Measurements from ENCODE around the gene RAPGEF6. TPM values are rescaled to one million over a fixed set of nuclear protein-coding genes. Genes with fewer than 3 reads are reported as not detected.
A peak's percentile ranks its signal among the peaks of the same experiment; 100 is the strongest.

Gene RAPGEF6
- total and polyA plus RNA-seq, 2 of the 4 experiments (the other 2 are of a cell fraction), result 5.8 to 18.8 TPM

- intact Hi-C loops (cut with micrococcal nuclease), result loop anchor here (2.0 kb wide), 1 partner anchor 41 kb away; no protein-coding TSS in a partner anchor
- Histone ChIP-seq H3K27me3 (ENCODE audit: control insufficient read depth, insufficient read depth, low read length) (no peaks in the 10 kb centered on the region), H3K4me3 (ENCODE audit: insufficient read depth, low read depth, low read length) (peak overlapping the region; percentile 66), H2AK5ac (ENCODE audit: low read depth, low read length) (no peak overlapping the region), H3K23ac (ENCODE audit: low read depth, low read length) (peak overlapping the region; percentile 52), H3K9ac (ENCODE audit: low read depth, low read length) (peak overlapping the region; percentile 73), H3K56ac (ENCODE audit: extremely low read depth, insufficient read depth, low read length) (peak overlapping the region; percentile 62; the same call in 1 of the 2 replicates), H3K27ac (ENCODE audit: insufficient read depth, low read length) (no peak overlapping the region; the same call in 1 of the 2 replicates), H2AFZ (replicated peaks; ENCODE audit: low read length, poor library complexity) (no peak overlapping the region), H2BK120ac (ENCODE audit: low read depth, low read length) (no peak overlapping the region), H4K8ac (ENCODE audit: low read depth in 2 of 2, low read length in 2 of 2) (no peak overlapping the region; a peak in 1 of 4 replicates), H3K36me3 (ENCODE audit: control insufficient read depth, insufficient read depth, low read length) (no peaks in the 10 kb centered on the region), H3K4me1 (ENCODE audit: control insufficient read depth, insufficient read depth, low read length) (peaks cover 5% of the 10 kb centered on the region), H2BK15ac (ENCODE audit: low read depth, low read length) (no peak overlapping the region), H2BK20ac (ENCODE audit: low read depth, low read length) (no peak overlapping the region), H3K9me1 (ENCODE audit: insufficient read depth, low read length) (peaks cover 5% of the 10 kb centered on the region), H2AK9ac (replicated peaks; ENCODE audit: low read depth, low read length, poor library complexity) (no peak overlapping the region), H3K14ac (replicated peaks; ENCODE audit: low read depth, low read length) (peak overlapping the region; percentile 57; the same call in 1 of the 2 replicates), H3K4ac (ENCODE audit: low read depth, low read length) (no peak overlapping the region; the same call in 1 of the 2 replicates), H3K4me2 (ENCODE audit: low read depth, low read length) (peak overlapping the region; percentile 78), H4K91ac (ENCODE audit: insufficient read depth, low read depth, low read length) (no peak overlapping the region; the same call in 1 of the 2 replicates), H3K9me3 (ENCODE audit: control insufficient read depth, insufficient read depth, low read length) (no peaks in the 10 kb centered on the region), H3K79me1 (ENCODE audit: low read depth in 1 of 2, low read length in 2 of 2) (peaks cover 2 to 44% of the 10 kb centered on the region in 2 experiments; a peak in 3 of 4 replicates), H4K5ac (ENCODE audit: low read depth, low read length) (no peak overlapping the region), H2BK5ac (ENCODE audit: low read depth, low read length, poor library complexity, severe bottlenecking) (peak overlapping the region; percentile 58), H3K18ac (ENCODE audit: low read depth, low read length) (no peak overlapping the region), H4K20me1 (ENCODE audit: insufficient read depth, low read length) (peaks cover 9% of the 10 kb centered on the region; the same call in 1 of the 2 replicates)
- ChIA-PET POLR2A (ENCODE audit: unreplicated experiment) (no interaction called here), CTCF (interaction anchor here (1.1 kb wide), 1 partner anchor 45 kb away, joined by 6 read pairs; no protein-coding TSS in a partner anchor)
- no peak for TF ChIP-seq CTCF (conservative IDR thresholded peaks at IDR 0.05; ENCODE audit: low read depth, low read length)
- TF ChIP-seq CHD1 (IDR thresholded peaks at IDR 0.05; ENCODE audit: low read depth, low read length), result no peak
- no peak for TF ChIP-seq NFE2L2 (IDR thresholded peaks at IDR 0.05; ENCODE audit: low read depth, low read length)
- no peak for TF ChIP-seq RCOR1 (IDR thresholded peaks at IDR 0.05; ENCODE audit: insufficient replicate concordance, low read length)
- no peak for TF ChIP-seq MXI1 (IDR thresholded peaks at IDR 0.05; ENCODE audit: borderline replicate concordance, low read depth, low read length)
- no peak for TF ChIP-seq BHLHE40 (IDR thresholded peaks at IDR 0.05; ENCODE audit: low read depth, low read length)
- TF ChIP-seq SMC3 (IDR thresholded peaks at IDR 0.05; ENCODE audit: low read depth, low read length), result no peak
- TF ChIP-seq CEBPB (IDR thresholded peaks at IDR 0.05; ENCODE audit: low read depth, low read length), result no peak
- no peak for TF ChIP-seq RAD21 (IDR thresholded peaks at IDR 0.05; ENCODE audit: low read length)
- no peak for TF ChIP-seq FOS (IDR thresholded peaks at IDR 0.05; ENCODE audit: low read depth, low read length)
- no peak for TF ChIP-seq MAFK (IDR thresholded peaks at IDR 0.05; ENCODE audit: low read depth, low read length)
- dilution Hi-C loops (cut with HindIII; ENCODE audit: low sequenced_read_pairs, unreplicated experiment), result no loop called here
- BruUV-seq (replicated peaks), result no TSS peak
- DNase-seq, result no peak
- in situ Hi-C loops (cut with MboI; ENCODE audit: low sequenced_read_pairs), result no loop called here
- no peak for ATAC-seq (ENCODE audit: low read depth)
- WGBS, 2 experiments (ENCODE audit: extremely low coverage in 2 of 2, insufficient read length in 1 of 2), result 0% methylated on average over 2 of the region's 4 CpGs; no CpG with 5 or more reads in 1 of the 2 experiments
These were observed 791 bp downstream of the RAPGEF6 start for GRCh38 chr5:131634238-131634637.

Measured in IMR-90 (cell line).